Measurements from ENCODE around the gene FXYD7.

DNA sequence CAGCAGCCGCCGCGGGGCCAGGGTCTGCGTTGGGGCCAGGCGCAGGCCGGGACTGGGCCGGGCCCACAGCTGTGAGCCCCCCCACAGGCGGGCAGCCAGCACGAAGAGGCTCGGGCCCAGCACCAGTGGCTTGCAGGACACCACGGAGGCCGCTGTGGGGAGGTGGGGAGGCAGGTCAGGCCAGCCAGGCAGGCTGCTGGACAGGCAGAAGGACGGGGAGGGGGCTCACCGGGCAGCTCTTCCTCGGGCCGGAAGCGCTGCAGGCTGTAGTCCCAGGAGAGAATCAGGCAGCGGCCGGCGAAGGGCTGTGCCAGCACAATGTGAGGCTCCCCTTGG, 16.5 kb upstream of the FXYD7 start:
- TF ChIP-seq, protein P1, sequence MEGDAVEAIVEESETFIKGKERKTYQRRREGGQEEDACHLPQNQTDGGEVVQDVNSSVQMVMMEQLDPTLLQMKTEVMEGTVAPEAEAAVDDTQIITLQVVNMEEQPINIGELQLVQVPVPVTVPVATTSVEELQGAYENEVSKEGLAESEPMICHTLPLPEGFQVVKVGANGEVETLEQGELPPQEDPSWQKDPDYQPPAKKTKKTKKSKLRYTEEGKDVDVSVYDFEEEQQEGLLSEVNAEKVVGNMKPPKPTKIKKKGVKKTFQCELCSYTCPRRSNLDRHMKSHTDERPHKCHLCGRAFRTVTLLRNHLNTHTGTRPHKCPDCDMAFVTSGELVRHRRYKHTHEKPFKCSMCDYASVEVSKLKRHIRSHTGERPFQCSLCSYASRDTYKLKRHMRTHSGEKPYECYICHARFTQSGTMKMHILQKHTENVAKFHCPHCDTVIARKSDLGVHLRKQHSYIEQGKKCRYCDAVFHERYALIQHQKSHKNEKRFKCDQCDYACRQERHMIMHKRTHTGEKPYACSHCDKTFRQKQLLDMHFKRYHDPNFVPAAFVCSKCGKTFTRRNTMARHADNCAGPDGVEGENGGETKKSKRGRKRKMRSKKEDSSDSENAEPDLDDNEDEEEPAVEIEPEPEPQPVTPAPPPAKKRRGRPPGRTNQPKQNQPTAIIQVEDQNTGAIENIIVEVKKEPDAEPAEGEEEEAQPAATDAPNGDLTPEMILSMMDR (conservative IDR thresholded peaks at IDR 0.05 in 1 of 2, IDR thresholded peaks at IDR 0.05 in 1 of 2; ENCODE audit: low read depth in 1 of 2, low read length in 2 of 2), result no peak
- TF ChIP-seq EZH2 (IDR thresholded peaks at IDR 0.05; ENCODE audit: low read length, missing control alignments), result no peak

All from fibroblast of lung (primary cell).